H1 (cell line): ENCODE data around the gene ARID1B.

Source experiments
- ATF2 ChIP-seq: IDR thresholded peaks from 2 replicates; pipeline ENCODE4 v1.6.1; 2012; ENCODE audit warnings: low read length, inconsistent platforms
- EZH2 ChIP-seq: fragments of 200-600 bp; sonication (generic); IDR thresholded peaks from 2 replicates; pipeline ENCODE4 v1.7.1; 2012; ENCODE audit warnings: low read depth, mild to moderate bottlenecking, moderate library complexity, low read length, inconsistent platforms; ENCODE audit not compliant: severe bottlenecking
- JUND ChIP-seq: IDR thresholded peaks from 2 replicates; pipeline ENCODE4 v1.6.1; 2011; ENCODE audit warnings: mild to moderate bottlenecking, improper control_type of control experiment, low read length
- POLR2A ChIP-seq, 2 experiments: IDR thresholded peaks; 1 replicate in 1 of 2; 2 replicates in 1 of 2; pipeline ENCODE4 v1.6.1; 2011; ENCODE audit warnings: low read depth in 2 of 2, low read length in 2 of 2, mild to moderate bottlenecking in 2 of 2; ENCODE audit errors: control extremely low read depth in 1 of 2
- RAD21 ChIP-seq, 2 experiments: IDR thresholded peaks in 1 of 2; conservative IDR thresholded peaks in 1 of 2; 2 replicates each; pipeline ENCODE4 v1.6.1; 2011; ENCODE audit warnings: low read depth in 2 of 2, low read length in 2 of 2, improper control_type of control experiment in 1 of 2, inconsistent platforms in 1 of 2, mild to moderate bottlenecking in 1 of 2, moderate library complexity in 1 of 2

- TF ChIP-seq POLR2A (IDR thresholded peaks at IDR 0.05; ENCODE audit: control extremely low read depth in 1 of 2, low read depth in 2 of 2, low read length in 2 of 2) (no peak), ATF2 (no peak), RAD21 (IDR thresholded peaks at IDR 0.05 in 1 of 2, conservative IDR thresholded peaks at IDR 0.05 in 1 of 2; ENCODE audit: low read depth in 2 of 2, low read length in 2 of 2) (no peak), EZH2 (no peak), JUND (no peak)
These were observed 408.8 kb downstream of the ARID1B start for GRCh38 chr6:157185986-157186385.
